CD4-positive, alpha-beta T cell treated with Interleukin-10 for 1 hour (primary cell): ENCODE results near the gene PPDPF.

ENCODE experiments used
- DNase-seq: peaks from one replicate; pipeline ENCODE4 v3.0.0-alpha.2; 2020

Gene PPDPF

DNA sequence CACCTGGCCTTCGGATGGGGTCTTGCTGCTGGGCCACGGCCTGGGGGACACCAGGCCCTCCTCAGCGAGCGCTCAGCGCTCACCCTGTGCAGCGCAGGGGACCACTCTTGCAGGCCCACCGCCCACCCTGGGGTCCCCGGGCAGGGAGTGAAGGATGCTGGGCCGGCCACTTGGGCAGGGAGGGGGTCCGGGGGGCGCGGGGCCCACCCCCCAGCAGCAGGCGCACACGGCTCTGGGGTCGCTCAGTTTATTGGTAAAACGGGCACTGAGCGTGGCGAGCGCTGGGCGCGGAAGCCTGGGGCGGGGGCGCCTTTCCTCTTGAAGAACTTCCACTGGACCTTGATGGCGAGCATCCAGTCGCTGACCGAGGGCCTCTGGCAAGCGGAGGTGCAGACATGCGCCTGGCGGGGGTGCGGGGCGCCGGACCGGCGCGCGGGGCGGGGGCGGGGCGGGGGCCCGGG lies 32.8 kb upstream of the PPDPF start:
- DNase-seq = no peak

- DNase-seq = no peak
These were observed 32.0 kb upstream of the PPDPF start for GRCh38 chr20:63488315-63489251.

GRCh38 chr20:63490416-63490815 lies 30.1 kb upstream of the PPDPF start:
- DNase-seq = no peak

- DNase-seq = no peak
These were observed 29.5 kb upstream of the PPDPF start for GRCh38 chr20:63491078-63491477.

DNA sequence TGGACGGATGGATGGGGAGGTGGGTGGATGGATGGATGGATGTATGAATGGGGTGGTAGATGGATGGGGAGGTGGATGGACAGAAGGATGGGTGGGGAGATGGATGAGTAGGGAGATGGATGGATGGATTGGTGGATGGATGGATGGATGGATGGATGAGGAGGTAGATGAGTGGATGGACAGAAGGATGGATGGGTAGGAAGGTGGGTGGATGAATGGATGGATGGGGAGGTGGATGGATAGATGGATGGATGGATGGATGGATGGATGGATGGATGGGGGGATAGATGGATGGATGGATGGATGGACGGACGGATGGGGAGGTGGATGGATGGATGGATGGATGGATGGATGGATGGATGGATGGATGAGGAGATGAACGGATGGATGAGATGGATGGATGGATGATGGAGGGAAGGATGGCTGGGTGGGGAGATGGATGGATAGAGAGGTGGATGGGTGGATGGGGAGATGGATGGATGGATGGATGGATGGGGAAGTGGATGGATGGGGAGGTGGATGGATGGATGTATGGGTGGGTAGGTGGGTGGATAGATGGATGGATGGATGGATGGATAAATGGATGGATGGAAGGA lies 28.8 kb upstream of the PPDPF start:
- no peak for DNase-seq

GRCh38 chr20:63492518-63492917 lies 28.0 kb upstream of the PPDPF start:
- no peak for DNase-seq

DNA sequence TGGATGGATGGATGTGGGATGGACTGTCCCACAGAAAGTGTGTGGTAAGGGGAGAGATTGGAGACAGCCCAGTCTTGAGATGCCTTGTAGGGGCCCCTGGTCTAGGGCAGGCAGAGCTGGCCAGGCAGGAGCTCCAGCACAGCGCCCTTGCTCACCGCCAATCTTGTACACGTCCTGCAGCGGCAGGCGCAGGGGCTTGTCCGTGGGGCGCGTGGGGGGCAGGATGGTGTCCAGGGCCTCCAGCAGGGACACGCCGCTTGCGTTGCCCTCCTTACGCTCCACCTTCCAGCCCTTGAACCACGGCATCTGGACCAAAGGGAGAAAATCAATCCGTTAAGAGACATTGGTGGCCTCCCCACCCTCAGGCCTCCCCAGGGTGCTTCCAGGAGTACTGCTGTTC lies 27.6 kb upstream of the PPDPF start:
- no peak for DNase-seq

DNA sequence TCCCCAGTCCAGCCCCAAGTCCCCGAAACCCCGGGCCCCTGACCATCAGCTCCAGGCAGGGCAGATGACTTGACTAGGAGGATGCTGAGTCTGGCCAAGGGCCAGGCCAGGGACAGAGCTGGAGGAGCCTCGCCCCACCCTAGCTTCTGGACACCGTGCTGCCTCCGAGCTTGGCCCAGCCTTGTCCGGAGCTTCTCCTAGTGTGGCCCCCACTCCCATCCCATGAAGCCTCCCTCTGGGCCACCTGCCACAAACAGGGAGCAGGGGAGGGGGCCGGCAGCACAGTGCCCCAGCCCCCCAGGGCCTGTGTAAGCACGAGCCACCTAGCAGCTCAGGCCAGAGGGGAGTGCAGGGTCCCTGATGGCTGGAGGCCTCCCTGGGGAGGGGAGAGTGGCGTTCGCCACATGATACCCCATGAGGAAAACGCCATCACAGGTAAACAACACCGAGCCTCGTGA lies 27.0 kb upstream of the PPDPF start:
- DNase-seq = no peak

DNA sequence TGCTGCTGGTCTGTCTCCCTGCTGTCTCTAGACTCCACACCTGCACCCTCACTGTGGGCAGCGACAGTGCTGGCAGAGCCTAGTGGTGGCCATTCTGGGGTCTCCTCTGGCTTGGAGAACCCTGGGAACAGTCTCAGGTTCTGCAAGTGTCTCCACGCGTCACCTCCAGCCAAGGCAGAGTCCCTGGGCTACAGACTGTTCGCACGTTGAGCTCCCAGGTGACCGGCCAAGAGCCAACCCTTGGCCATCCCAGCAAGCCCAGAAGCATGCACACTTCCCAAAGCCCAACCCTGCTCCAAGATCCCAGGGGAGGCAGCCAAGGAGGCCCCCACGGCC lies 26.5 kb upstream of the PPDPF start:
- DNase-seq = no peak

GRCh38 chr20:63494420-63495166 lies 26.0 kb upstream of the PPDPF start:
- no peak for DNase-seq

DNA sequence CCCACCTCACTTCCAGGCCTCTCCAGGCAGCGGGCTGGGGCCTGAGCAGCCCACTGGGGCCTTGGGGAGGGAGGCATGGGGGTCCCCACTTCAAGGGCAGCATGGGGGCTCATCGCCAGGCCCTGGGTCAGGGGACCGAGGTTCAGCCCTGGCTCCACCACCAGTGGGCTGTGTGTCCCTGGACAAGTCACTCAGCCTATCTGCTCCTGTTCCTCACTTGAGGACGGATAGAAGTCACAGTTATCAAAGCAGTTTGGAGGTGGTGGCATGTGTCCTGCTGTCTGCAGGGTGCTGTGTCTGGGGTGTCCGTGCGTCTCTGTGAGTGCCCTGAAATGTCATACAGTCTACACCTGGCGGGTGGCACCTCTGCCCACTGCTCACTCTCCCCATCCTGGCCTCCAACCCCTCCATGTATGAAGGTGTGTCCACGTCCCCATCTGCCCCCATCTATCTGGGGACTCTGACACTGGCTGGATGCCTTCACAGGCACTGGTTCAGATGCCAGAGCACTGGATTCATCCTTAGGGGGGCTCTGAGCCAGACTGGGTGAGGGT lies 25.3 kb upstream of the PPDPF start:
- no peak for DNase-seq

- peak; percentile 77 for DNase-seq
These were observed 24.6 kb upstream of the PPDPF start for GRCh38 chr20:63495741-63496595.

DNA sequence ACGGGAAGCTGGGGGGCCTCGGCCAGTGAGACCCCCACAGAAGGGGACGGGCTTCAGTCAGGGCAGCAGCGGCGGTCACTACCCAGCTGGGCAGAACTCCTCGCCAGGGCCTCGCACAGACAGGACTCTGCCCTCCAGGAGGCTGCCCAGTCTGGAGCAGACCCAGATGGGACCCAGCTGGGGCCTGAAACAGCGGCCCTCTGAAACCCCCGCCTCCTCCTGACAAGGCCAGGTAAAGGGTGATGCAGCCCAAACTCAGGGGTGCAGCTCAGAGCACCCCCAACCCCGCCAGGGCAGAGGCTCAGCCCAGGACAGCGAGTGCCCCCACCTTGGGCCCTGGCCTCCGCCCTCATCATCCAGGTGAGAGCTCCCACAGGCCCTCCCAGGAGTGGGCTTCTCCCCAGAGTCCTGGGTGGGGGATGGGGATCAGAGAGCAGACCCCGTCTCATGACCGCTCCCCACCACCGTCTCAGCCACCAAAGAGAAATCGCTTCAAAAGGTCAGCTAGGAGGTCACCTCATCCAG lies 23.9 kb upstream of the PPDPF start:
- DNase-seq = no peak

DNA sequence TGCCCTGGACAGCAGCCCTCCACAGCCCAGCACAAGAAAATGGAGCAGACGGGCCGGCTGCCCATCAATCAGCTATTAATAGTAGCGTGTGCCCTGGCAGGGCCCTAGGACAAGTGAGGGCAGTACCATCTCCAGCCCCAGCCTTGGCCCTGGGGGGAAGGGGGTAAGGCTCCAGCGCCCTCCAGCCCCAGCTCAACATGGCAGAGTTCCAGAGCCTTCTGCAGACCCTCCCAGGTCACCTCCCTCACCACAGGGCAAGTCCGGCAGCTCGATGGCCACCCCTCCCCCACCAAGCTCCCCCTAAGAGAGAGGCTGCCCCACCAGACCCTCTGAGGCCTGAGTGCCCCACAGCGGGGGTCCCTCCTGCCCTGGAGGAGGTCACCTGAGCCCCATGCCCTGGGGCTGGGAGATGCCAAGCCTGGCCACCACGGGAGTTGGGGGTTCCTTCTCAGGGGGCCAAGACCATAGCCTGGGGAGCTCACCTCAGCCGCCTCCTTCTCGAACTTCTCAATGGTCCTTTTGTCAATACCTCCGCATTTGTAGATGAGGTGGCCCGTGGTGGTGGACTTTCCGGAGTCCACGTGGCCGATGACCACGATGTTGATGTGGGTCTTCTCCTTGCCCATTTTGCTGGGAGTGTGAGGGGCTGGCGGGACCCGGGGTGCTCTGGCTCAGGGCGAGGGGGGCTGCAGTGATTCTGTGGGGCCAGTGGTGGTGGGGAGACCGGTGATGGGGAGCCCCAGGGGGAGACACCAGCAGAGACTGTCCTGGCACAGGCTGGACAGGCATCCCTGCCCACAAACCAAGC lies 23.2 kb upstream of the PPDPF start:
- no peak for DNase-seq

- DNase-seq = no peak
These were observed 22.3 kb upstream of the PPDPF start for GRCh38 chr20:63497946-63498935.

DNA sequence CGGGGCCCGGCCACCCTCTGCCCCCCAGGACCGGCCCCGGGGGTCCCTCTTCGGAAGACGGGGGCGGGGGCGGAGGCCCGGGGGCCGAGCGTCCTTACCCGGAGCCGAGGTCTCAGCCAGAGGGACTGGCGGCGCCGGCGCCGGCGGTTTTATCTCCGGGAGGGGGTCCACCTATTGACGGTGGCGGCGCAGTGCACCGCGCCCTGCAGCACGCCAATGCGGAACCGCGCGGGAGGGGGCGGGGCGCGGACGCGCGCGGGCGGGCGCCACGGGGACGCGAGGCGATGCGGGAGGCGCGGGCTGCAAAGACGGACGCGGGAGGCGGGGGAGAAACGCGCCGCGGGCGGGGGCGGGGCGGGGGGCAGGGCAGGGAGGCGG lies 21.6 kb upstream of the PPDPF start, which contains the start of gene EEF1A2:
Gene EEF1A2, minus strand, starts transcription at position 124 of the 378 bp plus-strand sequence. CDS start 1,320 bp downstream, outside the sequence.
- DNase-seq = peak; percentile 64

DNA sequence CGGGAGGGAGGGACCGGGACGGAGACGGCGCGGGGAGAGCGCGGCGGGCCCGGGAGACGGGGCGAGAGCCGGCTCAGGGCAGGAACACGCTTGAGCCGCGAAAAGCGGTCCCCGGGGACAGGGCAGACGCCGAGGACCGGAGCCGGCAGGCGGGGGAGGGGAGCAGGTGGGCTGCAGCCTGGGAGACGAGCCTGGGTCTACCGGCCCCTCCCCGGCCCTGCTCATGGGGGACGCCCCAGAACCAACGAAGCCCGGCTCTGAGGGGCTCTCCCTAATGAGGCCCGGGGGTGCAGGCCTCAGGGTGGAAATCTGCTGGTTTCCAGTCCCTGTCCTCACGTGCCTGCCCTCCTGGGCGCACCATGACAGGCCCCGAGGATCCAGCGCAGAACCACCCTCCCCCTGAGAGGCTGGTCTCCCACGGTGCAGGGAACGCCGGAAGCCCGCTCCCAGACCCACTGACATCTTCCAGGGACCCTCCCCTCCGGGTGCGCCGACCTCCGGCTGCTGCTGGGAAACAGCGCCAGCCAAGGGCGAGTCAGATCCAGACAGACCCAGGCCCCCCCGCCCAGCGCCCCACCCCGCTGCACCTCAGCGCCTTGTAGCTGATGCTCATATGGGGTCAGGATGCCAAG lies 21.1 kb upstream of the PPDPF start:
- no peak for DNase-seq

GRCh38 chr20:63500151-63500901 lies 20.2 kb upstream of the PPDPF start:
- DNase-seq = no peak
